OCI-LY7 (cell line): ENCODE data around the gene IL11.

ENCODE experiments used
- EZH2phosphoT487 ChIP-seq: fragments of 200-600 bp; sonication (generic); IDR thresholded peaks from 2 replicates; pipeline ENCODE4 v1.6.1; 2018; ENCODE audit warnings: low read depth, borderline replicate concordance, mild to moderate bottlenecking, mixed run types, antibody characterized with exemption, low read length, moderate library complexity, mixed read lengths
- TF ChIP-seq, protein P1 (sequence below): fragments of 200-600 bp; sonication (generic); conservative IDR thresholded peaks from 2 replicates; pipeline ENCODE4 v1.5.1; 2014; ENCODE audit warnings: mild to moderate bottlenecking, antibody characterized with exemption, low read length, moderate library complexity, mixed read lengths

GRCh38 chr19:55350620-55351315 is 19.5 kb downstream of the IL11 start:
- TF ChIP-seq, protein P1, sequence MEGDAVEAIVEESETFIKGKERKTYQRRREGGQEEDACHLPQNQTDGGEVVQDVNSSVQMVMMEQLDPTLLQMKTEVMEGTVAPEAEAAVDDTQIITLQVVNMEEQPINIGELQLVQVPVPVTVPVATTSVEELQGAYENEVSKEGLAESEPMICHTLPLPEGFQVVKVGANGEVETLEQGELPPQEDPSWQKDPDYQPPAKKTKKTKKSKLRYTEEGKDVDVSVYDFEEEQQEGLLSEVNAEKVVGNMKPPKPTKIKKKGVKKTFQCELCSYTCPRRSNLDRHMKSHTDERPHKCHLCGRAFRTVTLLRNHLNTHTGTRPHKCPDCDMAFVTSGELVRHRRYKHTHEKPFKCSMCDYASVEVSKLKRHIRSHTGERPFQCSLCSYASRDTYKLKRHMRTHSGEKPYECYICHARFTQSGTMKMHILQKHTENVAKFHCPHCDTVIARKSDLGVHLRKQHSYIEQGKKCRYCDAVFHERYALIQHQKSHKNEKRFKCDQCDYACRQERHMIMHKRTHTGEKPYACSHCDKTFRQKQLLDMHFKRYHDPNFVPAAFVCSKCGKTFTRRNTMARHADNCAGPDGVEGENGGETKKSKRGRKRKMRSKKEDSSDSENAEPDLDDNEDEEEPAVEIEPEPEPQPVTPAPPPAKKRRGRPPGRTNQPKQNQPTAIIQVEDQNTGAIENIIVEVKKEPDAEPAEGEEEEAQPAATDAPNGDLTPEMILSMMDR: no peak
- TF ChIP-seq EZH2phosphoT487: no peak
